ENCODE measurements around the gene DNAJC4.

DNA sequence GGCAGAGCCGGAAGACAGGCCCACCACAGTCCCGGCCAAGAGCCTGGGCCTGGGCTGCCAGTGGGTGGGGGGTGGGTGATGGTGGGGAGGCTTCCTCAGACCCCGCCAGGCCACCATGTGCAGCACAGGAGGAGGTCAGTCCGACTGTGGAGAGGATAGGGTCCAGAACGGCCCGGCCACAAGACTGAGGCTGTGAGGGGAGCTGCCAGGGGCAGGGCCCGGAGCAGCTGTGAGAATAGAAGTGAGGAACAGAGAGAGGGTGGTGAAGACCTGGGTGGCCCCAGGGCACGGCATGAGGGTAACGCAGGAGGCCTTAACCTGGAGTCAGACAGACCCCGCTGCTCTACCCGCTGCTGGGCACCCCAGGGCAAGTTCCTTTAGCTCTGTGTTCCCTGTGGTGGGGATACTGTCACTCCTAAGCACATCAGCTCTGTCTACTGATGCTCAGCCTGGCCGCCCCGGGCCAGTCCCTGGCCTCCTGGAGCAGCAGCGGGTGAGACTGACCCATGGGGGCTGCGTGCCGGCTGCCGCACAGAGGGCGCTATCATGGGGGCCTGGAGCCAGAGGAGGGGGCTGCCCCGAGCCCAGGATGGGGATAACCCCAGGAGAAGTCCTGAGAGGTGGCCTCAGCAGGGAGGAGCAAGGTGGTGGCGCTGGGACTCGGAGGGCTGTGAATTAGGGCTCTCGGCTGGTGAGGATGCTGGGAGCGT, 22.1 kb upstream of the DNAJC4 start:
- TF ChIP-seq GATA3 (IDR thresholded peaks at IDR 0.05; ENCODE audit: low read depth, low read length): no peak
- TF ChIP-seq GATA2 (IDR thresholded peaks at IDR 0.05; ENCODE audit: low read depth, low read length): no peak

Measured in SH-SY5Y (cell line).